ENCODE data around the gene NUP210L. TPM values are rescaled to one million over a fixed set of nuclear protein-coding genes. Genes with fewer than 3 reads are reported as not detected.

Gene NUP210L
- total RNA-seq, 2 experiments from 2014 or later: 0.03 to 0.06 TPM

GRCh38 chr1:154186177-154186576 is 31.3 kb upstream of the NUP210L start:
- ChIA-PET CTCF (ENCODE audit: unreplicated experiment) (no interaction called here), POLR2A (no interaction called here)
- H3K79me2 ChIP-seq (ENCODE audit: insufficient read depth, low read depth, low read length): peaks cover 17% of the 10 kb centered on the region
- peaks cover 7% of the 10 kb centered on the region; the same call in 1 of the 2 replicates for H4K20me1 ChIP-seq (ENCODE audit: insufficient read depth, low read length)
- no TSS peak for BruUV-seq (replicated peaks)
- H3K4me1 ChIP-seq (ENCODE audit: insufficient read depth, low read length, poor library complexity, severe bottlenecking): peaks cover 5% of the 10 kb centered on the region
- no peak overlapping the region for H2AFZ ChIP-seq (ENCODE audit: low read length)
- DNase-seq (ENCODE audit: low spot score): peak; percentile 67
- H3K4me2 ChIP-seq (ENCODE audit: low read length): no peak overlapping the region
- no peak overlapping the region for H3K27ac ChIP-seq (ENCODE audit: low read depth, low read length, poor library complexity, severe bottlenecking)
- H3K4me3 ChIP-seq (ENCODE audit: low read depth, low read length, poor library complexity, severe bottlenecking): no peak overlapping the region
- peaks cover 3% of the 10 kb centered on the region; the same call in 1 of the 2 replicates for H3K36me3 ChIP-seq (ENCODE audit: insufficient read depth, low read length)
- intact Hi-C loops (cut with micrococcal nuclease; ENCODE audit: unreplicated experiment): loop anchor here (1.0 to 10.0 kb wide), 3 partner anchors 86 to 289 kb away; partner anchors contain the start of gene HAX1
- TF ChIP-seq EZH2phosphoT487 (IDR thresholded peaks at IDR 0.05; ENCODE audit: borderline replicate concordance, low read depth, low read length) (no peak), CTCF (conservative IDR thresholded peaks at IDR 0.05; ENCODE audit: low read length) (peak; percentile 84)
- no peaks in the 10 kb centered on the region for H3K9me3 ChIP-seq (ENCODE audit: low read length)
- no peaks in the 10 kb centered on the region for H3K9me2 ChIP-seq (ENCODE audit: insufficient read depth, low read length)

GRCh38 chr1:154183046-154183915 is 28.4 kb upstream of the NUP210L start:
- intact Hi-C loops (cut with micrococcal nuclease; ENCODE audit: unreplicated experiment): loop anchor here (2.0 to 10.0 kb wide), 2 partner anchors 38 to 292 kb away; partner anchors contain the start of gene UBAP2L
- Histone ChIP-seq H3K36me3 (ENCODE audit: insufficient read depth, low read length) (peaks cover 29% of the 10 kb centered on the region), H3K4me2 (ENCODE audit: low read length) (peak overlapping the region; percentile 98), H3K4me3 (ENCODE audit: low read depth, low read length, poor library complexity, severe bottlenecking) (peak overlapping the region; percentile 86), H3K79me2 (ENCODE audit: insufficient read depth, low read depth, low read length) (peaks cover 45% of the 10 kb centered on the region), H3K4me1 (ENCODE audit: insufficient read depth, low read length, poor library complexity, severe bottlenecking) (peaks cover 33% of the 10 kb centered on the region), H2AFZ (ENCODE audit: low read length) (peak overlapping the region; percentile 43), H3K9me2 (ENCODE audit: insufficient read depth, low read length) (no peaks in the 10 kb centered on the region), H3K9me3 (ENCODE audit: low read length) (no peaks in the 10 kb centered on the region), H4K20me1 (ENCODE audit: insufficient read depth, low read length) (peaks cover 33% of the 10 kb centered on the region), H3K27ac (ENCODE audit: low read depth, low read length, poor library complexity, severe bottlenecking) (peak overlapping the region; percentile 83)
- ChIA-PET CTCF (ENCODE audit: unreplicated experiment) (no interaction called here), POLR2A (interaction anchor here (0.7 to 1.3 kb wide), 3 partner anchors 18 to 58 kb away, joined by 4 read pairs; no protein-coding TSS in a partner anchor)
- peak; percentile 94 for DNase-seq (ENCODE audit: low spot score)
- no peak for TF ChIP-seq CTCF (conservative IDR thresholded peaks at IDR 0.05; ENCODE audit: low read length)
- TF ChIP-seq EZH2phosphoT487 (IDR thresholded peaks at IDR 0.05; ENCODE audit: borderline replicate concordance, low read depth, low read length): no peak
- TSS peak; percentile 99 for BruUV-seq (replicated peaks)
